Neutrophil (primary cell): Measurements from ENCODE around the gene RDH11.

Experiments
- H3K27ac ChIP-seq: fragments of 200-600 bp; sonication (generic); 2 replicates; pipeline ENCODE4 v1.5.1; 2016; ENCODE audit warnings: mild to moderate bottlenecking, moderate library complexity
- H3K27me3 ChIP-seq: fragments of 200-600 bp; sonication (generic); 2 replicates; pipeline ENCODE4 v1.6.0; 2016; ENCODE audit warnings: mild to moderate bottlenecking
- H3K36me3 ChIP-seq: fragments of 200-600 bp; sonication (generic); 2 replicates; pipeline ENCODE4 v1.5.1; 2017
- H3K4me1 ChIP-seq, 2 experiments: fragments of 200-600 bp in 1 of 2; sonication (generic) in 1 of 2; 1 replicate in 1 of 2; 2 replicates in 1 of 2; pipeline versions ENCODE4 v1.5.1 to v1.6.1; 2013 to 2016; ENCODE audit warnings: low read depth in 1 of 2, low read length in 1 of 2, mild to moderate bottlenecking in 1 of 2, moderate library complexity in 1 of 2; ENCODE audit not compliant: control insufficient read depth in 1 of 2, insufficient read depth in 1 of 2
- H3K4me3 ChIP-seq, 2 experiments: fragments of 200-600 bp in 1 of 2; sonication (generic) in 1 of 2; 1 replicate in 1 of 2; 2 replicates in 1 of 2; pipeline ENCODE4 v1.5.1; 2013 to 2016; ENCODE audit warnings: low read depth in 1 of 2, low read length in 1 of 2, mild to moderate bottlenecking in 1 of 2, moderate library complexity in 1 of 2
- H3K9me3 ChIP-seq: fragments of 200-600 bp; sonication (generic); 2 replicates; pipeline ENCODE4 v1.5.1; 2016
- TF ChIP-seq, protein P1 (sequence below): fragments of 200-600 bp; sonication (generic); IDR thresholded peaks from 2 replicates; pipeline ENCODE4 v1.5.1; 2016; ENCODE audit warnings: antibody characterized with exemption

The RDH11 gene

DNA sequence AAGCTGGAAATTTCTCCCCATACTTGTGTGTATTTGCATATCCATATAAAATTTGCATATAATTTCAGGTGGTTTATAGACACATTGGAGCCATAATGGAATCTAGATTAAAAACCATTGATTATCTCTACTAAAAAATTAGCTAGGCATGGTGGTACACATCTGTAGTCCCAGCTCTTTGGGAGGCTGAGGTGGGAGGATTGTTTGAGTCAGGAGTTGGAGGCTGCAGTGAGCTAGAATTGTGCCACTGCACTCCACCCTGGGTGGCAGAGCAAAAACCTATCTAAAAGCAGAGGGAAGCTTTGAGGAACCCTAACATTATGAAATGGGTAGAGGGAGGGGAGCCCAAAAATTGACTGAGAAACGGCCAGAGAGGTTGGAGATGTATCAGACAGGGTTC, 2.6 kb upstream of the RDH11 start:
- H3K4me3 ChIP-seq: no peak overlapping the region
- TF ChIP-seq, protein P1, sequence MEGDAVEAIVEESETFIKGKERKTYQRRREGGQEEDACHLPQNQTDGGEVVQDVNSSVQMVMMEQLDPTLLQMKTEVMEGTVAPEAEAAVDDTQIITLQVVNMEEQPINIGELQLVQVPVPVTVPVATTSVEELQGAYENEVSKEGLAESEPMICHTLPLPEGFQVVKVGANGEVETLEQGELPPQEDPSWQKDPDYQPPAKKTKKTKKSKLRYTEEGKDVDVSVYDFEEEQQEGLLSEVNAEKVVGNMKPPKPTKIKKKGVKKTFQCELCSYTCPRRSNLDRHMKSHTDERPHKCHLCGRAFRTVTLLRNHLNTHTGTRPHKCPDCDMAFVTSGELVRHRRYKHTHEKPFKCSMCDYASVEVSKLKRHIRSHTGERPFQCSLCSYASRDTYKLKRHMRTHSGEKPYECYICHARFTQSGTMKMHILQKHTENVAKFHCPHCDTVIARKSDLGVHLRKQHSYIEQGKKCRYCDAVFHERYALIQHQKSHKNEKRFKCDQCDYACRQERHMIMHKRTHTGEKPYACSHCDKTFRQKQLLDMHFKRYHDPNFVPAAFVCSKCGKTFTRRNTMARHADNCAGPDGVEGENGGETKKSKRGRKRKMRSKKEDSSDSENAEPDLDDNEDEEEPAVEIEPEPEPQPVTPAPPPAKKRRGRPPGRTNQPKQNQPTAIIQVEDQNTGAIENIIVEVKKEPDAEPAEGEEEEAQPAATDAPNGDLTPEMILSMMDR: no peak
- H3K27me3 ChIP-seq: peaks cover 5% of the 10 kb centered on the region
- H3K36me3 ChIP-seq: no peaks in the 10 kb centered on the region
- H3K9me3 ChIP-seq: no peaks in the 10 kb centered on the region
- H3K4me1 ChIP-seq: peaks cover 13 to 16% of the 10 kb centered on the region in 2 experiments
- H3K27ac ChIP-seq: no peak overlapping the region

DNA sequence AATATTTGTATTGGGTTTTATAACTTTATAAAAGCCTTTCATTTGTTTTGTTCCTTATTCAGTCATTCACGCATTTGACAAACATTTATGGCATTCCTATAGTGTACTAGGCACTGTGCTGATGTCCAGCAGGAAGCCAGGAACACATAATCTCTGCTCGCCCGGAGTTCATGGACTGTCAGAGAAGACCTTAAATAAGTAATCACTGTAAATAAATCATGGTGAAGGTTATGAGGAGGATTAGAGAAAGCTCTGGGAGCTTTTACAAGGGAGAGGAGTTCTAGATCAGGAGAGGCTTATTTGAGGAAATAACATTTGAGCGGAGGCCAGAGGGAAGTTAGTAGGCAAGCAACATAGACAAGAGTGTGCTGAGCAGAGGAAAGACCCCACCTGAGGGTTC, 1.4 kb upstream of the RDH11 start:
- Histone ChIP-seq H3K27me3 (peaks cover 5% of the 10 kb centered on the region), H3K9me3 (no peaks in the 10 kb centered on the region), H3K27ac (no peak overlapping the region), H3K4me1 (peaks cover 13 to 16% of the 10 kb centered on the region in 2 experiments), H3K36me3 (peaks cover 4% of the 10 kb centered on the region), H3K4me3 (no peak overlapping the region)
- TF ChIP-seq, protein P1: no peak

DNA sequence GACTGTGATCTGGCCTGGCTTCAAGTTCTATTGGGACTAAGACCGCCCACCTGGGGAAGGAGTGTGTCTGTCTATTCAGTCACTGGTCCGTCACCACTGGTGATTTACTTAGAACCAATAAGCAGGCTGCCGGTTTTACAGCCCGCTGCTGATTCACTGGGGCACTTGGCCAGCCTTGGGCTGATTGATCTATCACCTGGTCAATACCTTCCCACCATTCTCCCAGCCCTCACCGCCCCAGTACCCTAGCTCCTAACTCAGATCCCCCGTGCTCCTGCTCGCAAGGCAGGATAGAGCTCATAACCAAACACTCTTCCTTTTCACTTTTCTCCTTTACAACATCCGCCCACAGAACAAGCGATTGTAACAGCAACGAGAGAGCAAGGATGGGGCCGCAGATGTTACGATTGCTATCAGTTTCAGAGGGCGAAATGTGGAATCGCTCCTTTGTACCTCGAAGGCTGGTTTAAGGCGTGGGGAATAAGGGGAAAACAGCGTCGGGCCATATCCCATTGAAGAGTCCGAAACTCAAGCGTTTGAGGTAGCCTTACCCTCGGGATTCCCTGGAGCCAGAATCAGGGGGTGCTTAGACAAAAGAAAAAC, 672 bp downstream of the RDH11 start:
- Histone ChIP-seq H3K4me3 (peak overlapping the region; percentile 66 to 68), H3K9me3 (no peaks in the 10 kb centered on the region), H3K4me1 (peaks cover 13 to 16% of the 10 kb centered on the region in 2 experiments), H3K27me3 (peaks cover 5% of the 10 kb centered on the region), H3K36me3 (peaks cover 8% of the 10 kb centered on the region), H3K27ac (peak overlapping the region; percentile 2)
- TF ChIP-seq, protein P1: no peak

DNA sequence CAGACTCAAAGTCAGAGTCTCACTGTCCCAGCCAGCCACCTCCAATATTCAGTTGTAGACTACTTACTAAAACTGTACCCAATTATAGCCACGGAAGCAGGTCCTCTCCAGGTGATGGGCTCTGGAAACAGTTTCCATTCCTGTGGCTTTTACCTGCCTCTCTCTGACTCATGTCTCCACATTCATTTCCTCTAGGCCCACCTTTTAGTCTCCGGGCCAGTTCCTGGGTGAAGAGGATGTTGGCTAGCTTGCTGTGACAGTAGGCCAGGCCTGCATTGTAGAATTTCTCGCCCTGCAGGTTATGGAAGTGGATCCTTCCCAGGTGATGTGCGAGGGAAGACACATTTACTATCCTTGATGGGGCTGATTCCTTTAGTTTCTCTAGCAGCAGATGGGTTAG, 5.6 kb downstream of the RDH11 start:
- TF ChIP-seq, protein P1: no peak
- peaks cover 19% of the 10 kb centered on the region for H3K36me3 ChIP-seq
- no peak overlapping the region for H3K4me3 ChIP-seq
- H3K4me1 ChIP-seq: peaks cover 4% of the 10 kb centered on the region in 2 experiments
- H3K27ac ChIP-seq: no peak overlapping the region
- H3K9me3 ChIP-seq: no peaks in the 10 kb centered on the region
- H3K27me3 ChIP-seq: peaks cover under 1% of the 10 kb centered on the region

DNA sequence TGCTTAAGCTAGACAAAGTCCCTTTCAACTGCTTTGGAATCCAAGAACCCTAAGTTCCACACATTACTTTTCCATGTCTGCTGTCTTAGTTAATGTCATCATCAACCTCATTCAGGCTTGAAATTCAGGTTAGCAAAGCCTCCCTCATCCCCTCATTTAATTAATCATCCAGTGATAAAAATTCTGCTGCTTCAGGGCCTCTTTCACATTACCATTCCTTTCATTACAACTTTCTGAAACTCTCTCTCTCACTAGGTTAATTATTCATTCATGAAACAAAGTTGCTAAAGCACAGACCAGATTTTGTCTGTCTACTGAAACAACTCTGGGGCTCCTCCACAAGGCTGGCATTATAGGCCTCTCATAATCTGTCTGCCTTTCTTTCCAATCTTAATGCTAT, 11.7 kb downstream of the RDH11 start:
- Histone ChIP-seq H3K4me1 (peaks cover 5 to 7% of the 10 kb centered on the region in 2 experiments), H3K27ac (no peak overlapping the region), H3K9me3 (no peaks in the 10 kb centered on the region), H3K36me3 (no peaks in the 10 kb centered on the region), H3K4me3 (no peak overlapping the region), H3K27me3 (no peaks in the 10 kb centered on the region)
- TF ChIP-seq, protein P1: no peak
